GM23338 (cell line): ENCODE measurements around the gene XRRA1. TPM values are rescaled to one million over a fixed set of nuclear protein-coding genes. Genes with fewer than 3 reads are reported as not detected.

Experiments
- ATAC-seq: fragments of 200-7000 bp; cut with Tn5 transposase; 3 replicates; pipeline ENCODE4 v1.9.1; 2020
- DNase-seq: peaks from one replicate; pipeline ENCODE4 v3.0.0-alpha.2; 2015; ENCODE audit warnings: low spot score
- H2AFZ ChIP-seq: fragments of 200-600 bp; sonication (generic); 2 replicates; pipeline ENCODE4 v1.8.0; 2016; ENCODE audit warnings: antibody characterized with exemption, mild to moderate bottlenecking, moderate library complexity
- H3F3A ChIP-seq: fragments of 200-600 bp; sonication (generic); replicated peaks from 2 replicates; pipeline ENCODE4 v1.8.0; 2017; ENCODE audit warnings: antibody characterized with exemption, mixed run types, low read depth
- H3K27ac ChIP-seq: fragments of 200-600 bp; sonication (generic); 2 replicates; pipeline ENCODE4 v1.6.1; 2016; ENCODE audit warnings: low read depth
- H3K27me3 ChIP-seq: fragments of 200-600 bp; sonication (generic); 2 replicates; pipeline ENCODE4 v1.8.0; 2016; ENCODE audit warnings: mild to moderate bottlenecking, mixed run types, moderate library complexity; ENCODE audit not compliant: insufficient read depth
- H3K36me3 ChIP-seq: fragments of 200-600 bp; sonication (generic); 2 replicates; pipeline ENCODE4 v1.8.0; 2016; ENCODE audit warnings: mild to moderate bottlenecking; ENCODE audit not compliant: insufficient read depth
- H3K4me1 ChIP-seq: fragments of 200-600 bp; sonication (generic); 2 replicates; pipeline ENCODE4 v1.8.0; 2016; ENCODE audit warnings: mild to moderate bottlenecking, moderate library complexity; ENCODE audit not compliant: insufficient read depth
- H3K4me2 ChIP-seq: fragments of 200-600 bp; sonication (generic); 2 replicates; pipeline ENCODE4 v1.7.1; 2017; ENCODE audit warnings: mixed run types
- H3K4me3 ChIP-seq: fragments of 200-600 bp; sonication (generic); 2 replicates; pipeline ENCODE4 v1.6.1; 2016; ENCODE audit warnings: mixed run types
- H3K79me2 ChIP-seq: fragments of 200-600 bp; sonication (generic); replicated peaks from 2 replicates; pipeline ENCODE4 v1.8.0; 2017; ENCODE audit warnings: mild to moderate bottlenecking; ENCODE audit not compliant: insufficient read depth
- H3K9me2 ChIP-seq: fragments of 200-600 bp; sonication (generic); 2 replicates; pipeline ENCODE4 v1.8.0; 2017; ENCODE audit not compliant: insufficient read depth
- H4K20me1 ChIP-seq: fragments of 200-600 bp; sonication (generic); replicated peaks from 2 replicates; pipeline ENCODE4 v1.8.0; 2017; ENCODE audit warnings: mild to moderate bottlenecking; ENCODE audit not compliant: insufficient read depth
- H3K27ac Mint-ChIP-seq: 2 replicates; pipeline ENCODE4 v1.8.0; 2020; ENCODE audit warnings: inconsistent platforms, mild to moderate bottlenecking, moderate library complexity, mixed read lengths
- H3K27me3 Mint-ChIP-seq: 3 replicates; pipeline ENCODE4 v1.8.0; 2022; ENCODE audit warnings: low read depth, mild to moderate bottlenecking, moderate library complexity, mixed read lengths, inconsistent platforms; ENCODE audit not compliant: insufficient read depth, poor library complexity
- H3K36me3 Mint-ChIP-seq: 3 replicates; pipeline ENCODE4 v1.8.0; 2021; ENCODE audit warnings: low read depth, mild to moderate bottlenecking, inconsistent platforms, moderate library complexity, mixed read lengths
- H3K4me1 Mint-ChIP-seq: 3 replicates; pipeline ENCODE4 v1.8.0; 2020; ENCODE audit warnings: mild to moderate bottlenecking, inconsistent platforms, mixed read lengths
- H3K4me3 Mint-ChIP-seq: 3 replicates; pipeline ENCODE4 v1.8.0; 2021; ENCODE audit warnings: moderate library complexity, mild to moderate bottlenecking, inconsistent platforms, mixed read lengths
- H3K9me3 Mint-ChIP-seq: 3 replicates; pipeline ENCODE4 v1.8.0; 2020; ENCODE audit warnings: moderate library complexity, mild to moderate bottlenecking, inconsistent platforms, mixed read lengths
- CREB1 ChIP-seq: fragments of 250-450 bp; sonication (Bioruptor Pico); IDR thresholded peaks from 2 replicates; pipeline ENCODE4 v1.5.0; 2020; ENCODE audit warnings: low read depth, mild to moderate bottlenecking, moderate library complexity
- CTCF ChIP-seq, 2 experiments: fragments of 200-600 bp in 1 of 2; sonication (generic) in 1 of 2; conservative IDR thresholded peaks; 2 replicates each; pipeline versions ENCODE4 v1.5.1 to v1.6.1; 2016 to 2017; ENCODE audit warnings: antibody characterized with exemption in 2 of 2, low read depth in 2 of 2, mild to moderate bottlenecking in 2 of 2, moderate library complexity in 1 of 2
- ETS1 ChIP-seq: IDR thresholded peaks from 2 replicates; pipeline ENCODE4 v1.6.1; 2016; ENCODE audit warnings: antibody characterized with exemption
- EZH2 ChIP-seq: fragments of 200-600 bp; sonication (generic); IDR thresholded peaks from one replicate; pipeline ENCODE4 v1.8.0; 2017; ENCODE audit warnings: antibody characterized with exemption, mild to moderate bottlenecking, low read depth; ENCODE audit not compliant: unreplicated experiment
- EZH2phosphoT487 ChIP-seq: fragments of 200-600 bp; sonication (generic); IDR thresholded peaks from one replicate; pipeline ENCODE4 v1.8.1; 2018; ENCODE audit warnings: antibody characterized with exemption; ENCODE audit not compliant: unreplicated experiment
- NANOG ChIP-seq: IDR thresholded peaks from 2 replicates; pipeline ENCODE4 v1.6.1; 2016; ENCODE audit warnings: antibody characterized with exemption, borderline replicate concordance
- POLR2AphosphoS5 ChIP-seq: IDR thresholded peaks from 2 replicates; pipeline ENCODE4 v1.6.1; 2016; ENCODE audit warnings: antibody characterized with exemption, low read depth
- REST ChIP-seq: IDR thresholded peaks from one replicate; pipeline ENCODE4 v1.6.1; 2018; ENCODE audit warnings: antibody characterized with exemption; ENCODE audit not compliant: unreplicated experiment
- STAT1 ChIP-seq: IDR thresholded peaks from one replicate; pipeline ENCODE4 v1.6.1; 2016; ENCODE audit warnings: antibody characterized with exemption; ENCODE audit not compliant: unreplicated experiment
- ZNF114 ChIP-seq: fragments of 250-450 bp; sonication (Bioruptor Pico); IDR thresholded peaks from 2 replicates; pipeline ENCODE4 v1.5.0; 2020; ENCODE audit warnings: mild to moderate bottlenecking, moderate library complexity
- ZNF462 ChIP-seq: fragments of 250-450 bp; sonication (Bioruptor Pico); IDR thresholded peaks from 2 replicates; pipeline ENCODE4 v1.5.0; 2020; ENCODE audit warnings: mild to moderate bottlenecking, moderate library complexity
- polyA plus RNA-seq: library from polyadenylated mRNA; unstranded; fragments of >200 nt; fragmentation: Nextera tagmentation; extraction: Ambion mirVana; gene quantifications from 2 replicates; pipeline ENCODE4 v1.2.1, GENCODE V29; 2016
- total RNA-seq: library from RNA; depleted of rRNA; stranded (reverse); fragments of >200 nt; shearing (Covaris generic); gene quantifications from 2 replicates; pipeline ENCODE4 v1.2.3, GENCODE V29; 2014

The XRRA1 gene
- total and polyA plus RNA-seq, 2 experiments from 2014 or later = 4.9 to 5.4 TPM

GRCh38 chr11:74933765-74934164 is 15.1 kb downstream of the XRRA1 start:
- no peak overlapping the region for H3K27ac Mint-ChIP-seq
- DNase-seq = no peak

More at GRCh38 chr11:74933765-74934164, 15.1 kb downstream of the XRRA1 start:
- H2AFZ ChIP-seq = no peak overlapping the region
- no peak overlapping the region for H3K4me3 ChIP-seq
- no peaks in the 10 kb centered on the region for H3K36me3 Mint-ChIP-seq
- no peak overlapping the region for H3K27ac ChIP-seq
- H3K4me1 Mint-ChIP-seq = no peaks in the 10 kb centered on the region
- no peaks in the 10 kb centered on the region for H3K4me1 ChIP-seq
- H3K79me2 ChIP-seq = no peaks in the 10 kb centered on the region
- peaks cover 1% of the 10 kb centered on the region for H3K27me3 Mint-ChIP-seq
- no peak for TF ChIP-seq EZH2phosphoT487
- no peak for TF ChIP-seq REST
- TF ChIP-seq STAT1 = no peak
- TF ChIP-seq NANOG = no peak
- TF ChIP-seq ZNF462 (CRISPR knock-in tag) = no peak
- TF ChIP-seq CREB1 (CRISPR knock-in tag) = no peak
- TF ChIP-seq POLR2AphosphoS5 = no peak
- no peak for TF ChIP-seq ETS1
- no peak for TF ChIP-seq ZNF114
- no peak for TF ChIP-seq CTCF (conservative IDR thresholded peaks at IDR 0.05; ENCODE audit: low read depth in 2 of 2)
- TF ChIP-seq EZH2 = no peak
- no peaks in the 10 kb centered on the region for H3K9me3 Mint-ChIP-seq
- H3K9me2 ChIP-seq = no peaks in the 10 kb centered on the region
- H3K4me3 Mint-ChIP-seq = no peak overlapping the region
- no peaks in the 10 kb centered on the region for H3F3A ChIP-seq
- no peaks in the 10 kb centered on the region for H3K27me3 ChIP-seq
- no peaks in the 10 kb centered on the region for H4K20me1 ChIP-seq
- ATAC-seq = no peak
- no peaks in the 10 kb centered on the region for H3K36me3 ChIP-seq
- H3K4me2 ChIP-seq = no peak overlapping the region
